Caco-2 (cell line): ENCODE measurements around the gene RIOK1. TPM values are rescaled to one million over a fixed set of nuclear protein-coding genes. Genes with fewer than 3 reads are reported as not detected.

Experiments used
- BruUV-seq: library from RNA; stranded (reverse); fragments of 400-500 nt; replicated peaks from 2 replicates; lab custom pipeline; 2021; lab: Mats Ljungman, UMichigan
- CTCF ChIA-PET: fragments of 300-600 bp; sonication (Branson Sonifier 250); formaldehyde crosslinking; loops from one replicate; lab custom pipeline; 2022; ENCODE audit warnings: antibody characterized with exemption; lab: Charles Lee
- POLR2A ChIA-PET: fragments of 300-600 bp; sonication (Branson Sonifier 250); formaldehyde crosslinking; loops from one replicate; lab custom pipeline; 2022; ENCODE audit warnings: antibody characterized with exemption; lab: Charles Lee
- DNase-seq, 2 experiments: peaks; one replicate each; pipeline versions ENCODE4 v3.0.0 to v3.0.0-alpha.2; 2020 to 2022
- H3K27me3 ChIP-seq: replicated peaks from 2 replicates; pipeline ENCODE4 v1.6.0; 2011; ENCODE audit warnings: low read length; ENCODE audit not compliant: control insufficient read depth, insufficient read depth
- H3K36me3 ChIP-seq: 2 replicates; pipeline ENCODE4 v1.5.1; 2011; ENCODE audit warnings: low read length; ENCODE audit not compliant: control insufficient read depth, insufficient read depth
- H3K4me1 ChIP-seq: fragments of 250-450 bp; sonication (Bioruptor Pico); 2 replicates; pipeline ENCODE4 v1.5.1; 2020; ENCODE audit warnings: mild to moderate bottlenecking
- H3K4me3 ChIP-seq: 2 replicates; pipeline ENCODE4 v1.5.1; 2011; ENCODE audit warnings: low read depth, mild to moderate bottlenecking, control low read depth, low read length
- H3K9me3 ChIP-seq: fragments of 250-450 bp; sonication (Bioruptor Pico); 2 replicates; pipeline ENCODE4 v1.5.1; 2020; ENCODE audit warnings: mild to moderate bottlenecking, moderate library complexity
- H3K27ac Mint-ChIP-seq: one replicate; pipeline ENCODE4 v1.8.0; 2022; ENCODE audit warnings: mixed read lengths; ENCODE audit not compliant: unreplicated experiment
- H3K27me3 Mint-ChIP-seq: one replicate; pipeline ENCODE4 v1.8.0; 2022; ENCODE audit warnings: mixed read lengths; ENCODE audit not compliant: insufficient read depth, unreplicated experiment
- H3K36me3 Mint-ChIP-seq: one replicate; pipeline ENCODE4 v1.8.0; 2022; ENCODE audit warnings: mild to moderate bottlenecking, mixed read lengths; ENCODE audit not compliant: insufficient read depth, unreplicated experiment
- H3K4me1 Mint-ChIP-seq: one replicate; pipeline ENCODE4 v1.8.0; 2022; ENCODE audit warnings: low read depth, mixed read lengths; ENCODE audit not compliant: unreplicated experiment
- H3K4me3 Mint-ChIP-seq: one replicate; pipeline ENCODE4 v1.8.0; 2022; ENCODE audit warnings: mild to moderate bottlenecking, moderate library complexity, mixed read lengths; ENCODE audit not compliant: unreplicated experiment
- H3K9me3 Mint-ChIP-seq: one replicate; pipeline ENCODE4 v1.8.0; 2022; ENCODE audit warnings: mixed read lengths; ENCODE audit not compliant: unreplicated experiment
- intact Hi-C: fragments of 100-400 bp; cut with micrococcal nuclease; formaldehyde crosslinking; loops from one replicate; pipeline ENCODE4 v1.10.0; 2022; ENCODE audit not compliant: unreplicated experiment
- total RNA-seq: library from RNA; stranded (reverse); gene quantifications from 2 replicates; pipeline ENCODE4 v1.2.3, GENCODE V29; 2022
- TF ChIP-seq, protein P1 (sequence below), 2 experiments: fragments of 200-600 bp in 1 of 2; IDR thresholded peaks; 1 replicate in 1 of 2; 2 replicates in 1 of 2; pipeline versions ENCODE4 v1.5.1 to v1.8.0; 2011 to 2022; ENCODE audit warnings: antibody characterized with exemption in 1 of 2, control low read depth in 1 of 2, inconsistent platforms in 1 of 2, low read depth in 1 of 2, low read length in 1 of 2, mild to moderate bottlenecking in 1 of 2, moderate library complexity in 1 of 2; ENCODE audit not compliant: insufficient read depth in 1 of 2, severe bottlenecking in 1 of 2, unreplicated experiment in 1 of 2

RIOK1 gene
- total RNA-seq, 1 experiment from 2014 or later, result 36.1 TPM

GRCh38 chr6:7440476-7440875 lies 50.9 kb downstream of the RIOK1 start:
- Histone ChIP-seq H3K9me3 (no peaks in the 10 kb centered on the region), H3K4me1 (0 out of 2 replicates have a peak, but pooled peaks cover 3% of the 10 kb centered on the region), H3K4me3 (no peak overlapping the region), H3K27me3 (no peaks in the 10 kb centered on the region), H3K36me3 (no peaks in the 10 kb centered on the region)
- Mint-ChIP-seq H3K9me3 (peaks cover 8% of the 10 kb centered on the region), H3K4me1 (peaks cover 17% of the 10 kb centered on the region), H3K36me3 (no peaks in the 10 kb centered on the region), H3K4me3 (no peak overlapping the region), H3K27me3 (no peaks in the 10 kb centered on the region), H3K27ac (peak overlapping the region; percentile 32)
- intact Hi-C loops, result no loop called here
- ChIA-PET CTCF (no interaction called here), POLR2A (no interaction called here)
- TF ChIP-seq, protein P1, sequence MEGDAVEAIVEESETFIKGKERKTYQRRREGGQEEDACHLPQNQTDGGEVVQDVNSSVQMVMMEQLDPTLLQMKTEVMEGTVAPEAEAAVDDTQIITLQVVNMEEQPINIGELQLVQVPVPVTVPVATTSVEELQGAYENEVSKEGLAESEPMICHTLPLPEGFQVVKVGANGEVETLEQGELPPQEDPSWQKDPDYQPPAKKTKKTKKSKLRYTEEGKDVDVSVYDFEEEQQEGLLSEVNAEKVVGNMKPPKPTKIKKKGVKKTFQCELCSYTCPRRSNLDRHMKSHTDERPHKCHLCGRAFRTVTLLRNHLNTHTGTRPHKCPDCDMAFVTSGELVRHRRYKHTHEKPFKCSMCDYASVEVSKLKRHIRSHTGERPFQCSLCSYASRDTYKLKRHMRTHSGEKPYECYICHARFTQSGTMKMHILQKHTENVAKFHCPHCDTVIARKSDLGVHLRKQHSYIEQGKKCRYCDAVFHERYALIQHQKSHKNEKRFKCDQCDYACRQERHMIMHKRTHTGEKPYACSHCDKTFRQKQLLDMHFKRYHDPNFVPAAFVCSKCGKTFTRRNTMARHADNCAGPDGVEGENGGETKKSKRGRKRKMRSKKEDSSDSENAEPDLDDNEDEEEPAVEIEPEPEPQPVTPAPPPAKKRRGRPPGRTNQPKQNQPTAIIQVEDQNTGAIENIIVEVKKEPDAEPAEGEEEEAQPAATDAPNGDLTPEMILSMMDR (IDR thresholded peaks at IDR 0.05; ENCODE audit: insufficient read depth in 1 of 2, low read depth in 1 of 2, low read length in 1 of 2, severe bottlenecking in 1 of 2, unreplicated experiment in 1 of 2), result no peak
- no TSS peak for BruUV-seq
- no peak for DNase-seq

DNA sequence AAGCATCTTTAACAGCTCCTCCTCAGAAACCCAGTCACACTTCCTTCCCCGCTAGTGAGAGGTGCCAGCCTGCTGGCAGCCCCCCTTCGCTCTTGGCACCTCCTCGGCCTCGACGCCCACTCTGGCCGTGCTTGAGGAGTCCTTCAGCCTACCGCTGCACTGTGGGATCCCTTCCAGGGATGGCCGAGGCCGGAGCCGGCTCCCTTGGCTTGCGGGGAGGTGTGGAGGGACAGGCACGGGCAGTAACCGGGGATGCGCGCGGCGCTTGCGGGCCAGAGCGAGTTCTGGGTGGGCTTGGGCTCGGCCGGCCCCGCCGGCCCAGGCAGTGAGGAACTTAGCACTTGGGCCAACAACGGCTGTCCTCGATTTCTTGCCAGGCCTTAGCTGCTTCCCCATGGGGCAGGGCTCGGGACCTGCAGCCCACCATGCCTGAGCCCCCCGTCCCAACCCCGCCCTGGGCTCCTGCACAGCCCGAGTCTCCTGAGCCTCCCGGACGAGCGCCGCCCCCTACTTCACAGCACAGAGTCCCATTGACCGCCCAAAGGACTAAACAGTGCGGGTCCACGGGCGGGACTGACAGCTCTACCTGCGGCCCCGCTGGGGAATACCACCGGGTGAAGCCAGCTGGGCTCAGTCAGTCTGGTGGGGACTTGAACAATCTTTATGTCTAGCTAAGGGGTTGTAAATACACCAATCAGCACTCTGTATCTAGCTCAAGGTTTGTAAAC lies 51.6 kb downstream of the RIOK1 start:
- Histone ChIP-seq H3K36me3 (no peaks in the 10 kb centered on the region), H3K4me3 (no peak overlapping the region), H3K4me1 (0 out of 2 replicates have a peak, but pooled peaks cover 3% of the 10 kb centered on the region), H3K27me3 (no peaks in the 10 kb centered on the region), H3K9me3 (no peaks in the 10 kb centered on the region)
- H3K36me3 Mint-ChIP-seq, result no peaks in the 10 kb centered on the region
- POLR2A ChIA-PET, result no interaction called here
- no TSS peak for BruUV-seq
- peak overlapping the region; percentile 32 for H3K27ac Mint-ChIP-seq
- CTCF ChIA-PET, result no interaction called here
- H3K9me3 Mint-ChIP-seq, result peaks cover under 1% of the 10 kb centered on the region
- H3K4me3 Mint-ChIP-seq, result no peak overlapping the region
- TF ChIP-seq, protein P1 (IDR thresholded peaks at IDR 0.05; ENCODE audit: insufficient read depth in 1 of 2, low read depth in 1 of 2, low read length in 1 of 2, severe bottlenecking in 1 of 2, unreplicated experiment in 1 of 2), result no peak
- DNase-seq, result no peak
- no peaks in the 10 kb centered on the region for H3K27me3 Mint-ChIP-seq
- intact Hi-C loops, result no loop called here
- peaks cover 21% of the 10 kb centered on the region for H3K4me1 Mint-ChIP-seq

GRCh38 chr6:7442467-7442866 lies 52.9 kb downstream of the RIOK1 start:
- POLR2A ChIA-PET, result no interaction called here
- H3K4me1 ChIP-seq, result 0 out of 2 replicates have a peak, but pooled peaks cover 3% of the 10 kb centered on the region
- intact Hi-C loops, result no loop called here
- H3K4me3 ChIP-seq, result no peak overlapping the region
- DNase-seq, result no peak
- TF ChIP-seq, protein P1 (IDR thresholded peaks at IDR 0.05; ENCODE audit: insufficient read depth in 1 of 2, low read depth in 1 of 2, low read length in 1 of 2, severe bottlenecking in 1 of 2, unreplicated experiment in 1 of 2), result no peak
- BruUV-seq, result no TSS peak
- Mint-ChIP-seq H3K36me3 (no peaks in the 10 kb centered on the region), H3K4me1 (peaks cover 21% of the 10 kb centered on the region), H3K4me3 (no peak overlapping the region), H3K27ac (peak overlapping the region; percentile 33), H3K27me3 (no peaks in the 10 kb centered on the region), H3K9me3 (no peaks in the 10 kb centered on the region)
- H3K36me3 ChIP-seq, result no peaks in the 10 kb centered on the region
- H3K27me3 ChIP-seq, result no peaks in the 10 kb centered on the region
- H3K9me3 ChIP-seq, result no peaks in the 10 kb centered on the region
- CTCF ChIA-PET, result no interaction called here
